Measurements from ENCODE around the gene PPP1R1B.

PPP1R1B gene

DNA sequence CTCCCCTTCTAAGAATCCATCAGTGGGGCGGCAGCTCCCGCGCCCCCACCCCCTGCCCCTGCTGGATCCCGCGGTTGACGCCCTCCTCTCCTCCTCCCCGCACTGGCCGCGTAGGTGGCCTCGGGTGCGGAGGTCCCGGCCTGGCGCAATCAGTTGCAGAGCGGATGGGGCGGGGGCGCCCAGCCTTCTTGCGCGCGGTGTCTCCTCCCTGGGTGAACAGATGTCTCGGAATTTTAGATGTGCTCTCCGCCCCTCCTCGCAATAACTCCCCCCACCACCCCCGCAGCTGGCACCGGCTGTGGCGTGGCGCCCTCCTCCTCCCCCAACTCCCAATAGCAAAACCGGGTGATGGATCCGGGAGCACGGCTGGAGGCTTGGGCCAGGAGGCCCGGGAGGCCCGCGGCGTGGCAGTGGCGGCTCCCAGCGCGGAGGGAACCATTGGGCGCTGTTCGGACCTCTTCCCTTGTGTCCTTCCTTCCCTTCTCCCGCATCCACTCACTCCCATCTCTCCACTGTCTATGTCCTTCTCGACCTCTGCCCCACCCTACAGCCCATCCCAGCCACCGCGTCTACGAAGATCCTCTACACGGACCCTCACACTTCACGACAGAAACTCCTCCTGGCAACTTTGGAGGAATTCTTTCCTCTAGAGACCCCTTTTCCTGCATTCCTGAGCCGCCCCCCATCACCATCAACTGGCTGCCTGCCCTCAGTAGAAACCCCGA, 30.0 kb upstream of the PPP1R1B start:
- DNase-seq (ENCODE audit: extremely low spot score), result no peak
- POLR2A ChIA-PET, result no interaction called here
- CTCF ChIA-PET, result interaction anchor here (1.2 to 5.9 kb wide), 2 partner anchors 26 to 37 kb away, joined by 3 to 50 read pairs; no protein-coding TSS in a partner anchor
- TF ChIP-seq, protein P1, sequence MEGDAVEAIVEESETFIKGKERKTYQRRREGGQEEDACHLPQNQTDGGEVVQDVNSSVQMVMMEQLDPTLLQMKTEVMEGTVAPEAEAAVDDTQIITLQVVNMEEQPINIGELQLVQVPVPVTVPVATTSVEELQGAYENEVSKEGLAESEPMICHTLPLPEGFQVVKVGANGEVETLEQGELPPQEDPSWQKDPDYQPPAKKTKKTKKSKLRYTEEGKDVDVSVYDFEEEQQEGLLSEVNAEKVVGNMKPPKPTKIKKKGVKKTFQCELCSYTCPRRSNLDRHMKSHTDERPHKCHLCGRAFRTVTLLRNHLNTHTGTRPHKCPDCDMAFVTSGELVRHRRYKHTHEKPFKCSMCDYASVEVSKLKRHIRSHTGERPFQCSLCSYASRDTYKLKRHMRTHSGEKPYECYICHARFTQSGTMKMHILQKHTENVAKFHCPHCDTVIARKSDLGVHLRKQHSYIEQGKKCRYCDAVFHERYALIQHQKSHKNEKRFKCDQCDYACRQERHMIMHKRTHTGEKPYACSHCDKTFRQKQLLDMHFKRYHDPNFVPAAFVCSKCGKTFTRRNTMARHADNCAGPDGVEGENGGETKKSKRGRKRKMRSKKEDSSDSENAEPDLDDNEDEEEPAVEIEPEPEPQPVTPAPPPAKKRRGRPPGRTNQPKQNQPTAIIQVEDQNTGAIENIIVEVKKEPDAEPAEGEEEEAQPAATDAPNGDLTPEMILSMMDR (IDR thresholded peaks at IDR 0.05; ENCODE audit: control extremely low read depth, extremely low read depth, low read depth, missing control alignments), result no peak

DNA sequence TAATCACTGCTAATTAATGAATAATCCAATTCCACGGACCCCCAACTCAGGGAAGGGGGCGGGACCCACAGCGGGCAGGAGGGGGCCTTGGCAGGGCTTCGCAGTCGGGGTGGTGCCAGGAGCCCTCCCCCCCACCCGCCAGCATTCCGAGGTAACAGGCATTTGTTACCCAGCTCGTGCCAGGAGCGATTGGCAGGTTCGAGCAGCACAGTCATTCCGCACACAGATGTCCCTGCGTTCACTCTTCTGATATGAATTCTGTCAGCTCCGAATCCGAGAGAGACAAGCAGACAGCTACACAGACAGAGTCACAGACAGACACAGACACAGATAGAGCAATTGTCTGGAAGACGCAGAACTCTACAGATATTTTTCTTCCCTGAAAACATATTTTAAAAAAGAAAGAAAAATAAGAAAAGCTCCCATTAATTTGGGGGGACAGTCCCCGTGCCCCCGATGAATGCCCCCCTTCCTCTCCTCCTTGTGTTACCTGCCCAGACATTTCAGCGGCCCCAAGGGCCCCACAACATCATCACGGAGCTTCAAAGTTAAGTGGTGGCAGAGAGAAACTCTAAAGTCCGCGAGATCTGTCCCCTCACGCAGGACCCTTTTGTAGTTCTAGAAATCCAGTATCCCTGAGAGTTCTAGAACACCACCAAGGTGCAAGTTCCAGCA, 29.2 kb upstream of the PPP1R1B start:
- no peak for DNase-seq (ENCODE audit: extremely low spot score)
- TF ChIP-seq, protein P1 (IDR thresholded peaks at IDR 0.05; ENCODE audit: control extremely low read depth, extremely low read depth, low read depth, missing control alignments), result no peak
- POLR2A ChIA-PET, result no interaction called here
- CTCF ChIA-PET, result interaction anchor here (5.9 kb wide), 1 partner anchor 25 kb away, joined by 50 read pairs; no protein-coding TSS in a partner anchor

DNA sequence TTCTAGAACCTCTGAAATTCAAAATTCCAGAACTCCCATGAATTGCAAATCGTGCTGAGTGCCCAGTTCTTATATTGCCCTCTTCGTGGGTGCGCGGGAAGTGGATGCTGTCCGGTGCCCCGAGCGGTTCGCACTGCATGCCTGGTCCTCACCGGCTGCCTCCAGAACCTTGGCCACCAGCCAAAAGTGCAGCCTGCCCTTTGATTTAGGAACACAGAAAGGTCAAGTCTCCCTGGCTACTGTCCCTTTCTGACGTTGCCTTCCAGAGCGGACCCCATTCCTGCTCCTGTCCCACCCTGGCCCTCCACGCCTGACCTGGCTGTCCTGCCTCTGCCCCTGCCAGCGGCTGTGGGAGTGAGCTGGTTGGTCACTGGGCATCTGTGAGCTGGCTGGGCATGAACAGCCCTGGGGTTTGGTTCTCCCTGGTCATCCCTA, 28.7 kb upstream of the PPP1R1B start:
- DNase-seq (ENCODE audit: extremely low spot score), result no peak
- CTCF ChIA-PET, result interaction anchor here (5.9 kb wide), 1 partner anchor 24 kb away, joined by 50 read pairs; no protein-coding TSS in a partner anchor
- TF ChIP-seq, protein P1 (IDR thresholded peaks at IDR 0.05; ENCODE audit: control extremely low read depth, extremely low read depth, low read depth, missing control alignments), result no peak
- POLR2A ChIA-PET, result no interaction called here

DNA sequence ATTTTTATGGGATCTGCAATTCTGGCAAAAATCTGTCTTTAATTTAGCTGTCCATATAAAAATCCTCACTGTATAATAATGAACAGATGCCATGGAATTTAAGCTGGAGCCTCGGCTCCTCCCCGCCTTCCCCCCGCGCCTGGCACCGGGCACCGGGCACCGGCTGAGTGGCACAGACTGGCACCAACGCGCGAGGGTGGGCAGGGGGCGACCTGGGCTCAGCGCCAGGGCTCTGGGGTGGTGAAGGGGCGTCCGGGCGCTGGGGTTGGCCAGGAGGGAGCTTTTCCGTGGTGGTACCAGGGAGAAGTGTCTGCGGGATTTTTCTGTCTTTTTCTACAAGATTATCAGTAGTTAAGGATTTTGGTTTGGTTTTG, 28.1 kb upstream of the PPP1R1B start:
- CTCF ChIA-PET, result interaction anchor here (5.9 kb wide), 1 partner anchor 24 kb away, joined by 50 read pairs; no protein-coding TSS in a partner anchor
- TF ChIP-seq, protein P1 (IDR thresholded peaks at IDR 0.05; ENCODE audit: control extremely low read depth, extremely low read depth, low read depth, missing control alignments), result no peak
- DNase-seq (ENCODE audit: extremely low spot score), result no peak
- POLR2A ChIA-PET, result no interaction called here

DNA sequence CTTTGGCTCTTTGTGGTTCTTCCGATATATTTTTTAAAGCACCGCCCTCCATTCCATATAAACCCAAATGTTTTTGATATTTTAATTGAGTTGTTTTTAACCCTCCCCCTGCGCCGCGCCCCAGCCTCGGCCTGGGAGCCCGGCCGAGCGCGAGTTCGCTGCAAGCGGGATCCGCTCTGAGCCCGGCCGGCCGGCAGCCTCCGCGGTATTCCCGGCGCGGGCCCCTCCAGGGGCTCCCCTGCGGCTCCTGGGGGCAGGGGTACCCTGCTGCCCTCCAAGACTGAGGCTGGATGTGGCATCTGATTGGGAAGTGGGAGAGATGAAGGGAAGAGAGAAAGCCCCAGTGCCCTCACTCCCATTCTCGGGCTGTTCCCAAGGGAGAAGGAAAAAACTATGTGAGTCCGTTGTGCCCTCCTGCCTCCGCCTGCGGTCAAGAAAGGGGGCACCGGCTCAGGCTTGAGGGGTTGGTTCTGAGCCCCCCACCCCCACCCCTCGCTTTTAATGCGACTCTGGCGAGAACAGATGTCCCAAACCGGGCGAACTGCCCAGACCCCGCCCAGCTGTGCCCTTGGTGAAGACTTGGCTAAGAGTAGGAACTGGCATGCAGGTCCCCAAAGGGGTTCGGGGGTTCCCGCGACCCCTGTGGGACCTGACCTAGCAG, 27.6 kb upstream of the PPP1R1B start:
- TF ChIP-seq, protein P1 (IDR thresholded peaks at IDR 0.05; ENCODE audit: control extremely low read depth, extremely low read depth, low read depth, missing control alignments), result no peak
- no peak for DNase-seq (ENCODE audit: extremely low spot score)
- ChIA-PET POLR2A (interaction anchor here (0.5 kb wide), 1 partner anchor 23 kb away, joined by 3 read pairs; no protein-coding TSS in a partner anchor), CTCF (interaction anchor here (1.2 to 5.9 kb wide), 3 partner anchors 10 to 23 kb away, joined by 3 to 50 read pairs (median 3); no protein-coding TSS in a partner anchor)

DNA sequence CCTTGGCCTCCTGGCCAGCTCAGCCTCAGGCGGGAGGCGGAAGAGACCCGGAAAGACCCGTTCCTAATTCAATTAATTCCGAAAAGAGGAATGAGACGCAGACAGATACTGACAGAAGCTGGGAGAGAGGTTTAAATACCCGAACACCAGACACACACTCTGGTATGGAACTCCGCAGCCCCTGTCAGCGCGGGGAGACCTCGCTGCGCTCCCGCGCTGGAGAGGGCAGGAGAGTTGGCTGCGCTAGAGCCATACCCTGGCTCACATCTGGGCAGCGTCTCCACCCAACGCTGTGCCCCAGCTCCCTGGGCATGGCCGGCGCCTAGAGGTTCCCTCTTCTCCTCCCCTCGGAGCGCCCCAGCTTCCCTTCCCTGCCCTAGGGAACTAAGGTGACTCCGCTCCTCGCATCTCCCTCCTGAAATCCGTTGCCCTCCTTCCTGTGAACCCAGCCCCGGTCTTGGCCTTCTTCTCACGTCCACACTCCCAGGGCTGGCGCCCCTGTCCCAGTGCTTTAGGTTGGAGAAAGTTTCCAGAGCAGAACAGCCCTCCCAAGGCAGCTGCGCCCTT, 27.0 kb upstream of the PPP1R1B start:
- no peak for DNase-seq (ENCODE audit: extremely low spot score)
- POLR2A ChIA-PET, result interaction anchor here (0.5 kb wide), 1 partner anchor 23 kb away, joined by 3 read pairs; no protein-coding TSS in a partner anchor
- CTCF ChIA-PET, result interaction anchor here (1.2 to 5.9 kb wide), 4 partner anchors 11 to 50 kb away, joined by 3 to 50 read pairs (median 4); no protein-coding TSS in a partner anchor

More for the DNA sequence above, 27.0 kb upstream of the PPP1R1B start:
- TF ChIP-seq, protein P1 (IDR thresholded peaks at IDR 0.05; ENCODE audit: control extremely low read depth, extremely low read depth, low read depth, missing control alignments), result no peak

Data from GM10248 (cell line).